ENCODE data around the gene HDAC9.
A peak's percentile ranks its signal among the peaks of the same experiment; 100 is the strongest.

HDAC9 gene

GRCh38 chr7:18663321-18663720 is 167.8 kb downstream of the HDAC9 start:
- DNase-seq (ENCODE audit: low spot score), result no peak

GRCh38 chr7:18666107-18666728 is 170.7 kb downstream of the HDAC9 start:
- peak; percentile 25 for DNase-seq (ENCODE audit: low spot score)

GRCh38 chr7:18667466-18667865 is 171.9 kb downstream of the HDAC9 start:
- DNase-seq (ENCODE audit: low spot score), result peak; percentile 6

DNA sequence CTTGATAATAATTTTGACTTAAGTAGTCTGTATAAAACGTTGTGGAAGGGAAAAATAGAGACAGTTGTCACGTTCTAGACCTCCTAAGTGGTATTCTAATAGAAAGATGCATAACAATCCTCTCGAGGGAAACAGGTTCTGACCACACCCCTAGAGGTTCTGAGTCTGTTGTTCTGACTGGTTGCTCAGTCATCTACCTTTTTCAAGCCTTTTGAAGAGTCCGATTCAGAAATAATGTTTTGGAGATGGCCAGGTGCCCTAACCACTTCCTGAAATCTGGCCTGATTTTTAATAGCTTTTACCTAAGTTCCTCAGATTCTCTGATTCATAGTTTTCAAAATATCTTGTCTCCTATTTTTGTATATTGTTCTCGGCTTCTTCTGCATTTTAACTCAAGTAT is 175.6 kb downstream of the HDAC9 start:
- DNase-seq (ENCODE audit: low spot score), result no peak

- DNase-seq (ENCODE audit: low spot score), result no peak
Measured at GRCh38 chr7:18675579-18675978, 180.0 kb downstream of the HDAC9 start.

DNA sequence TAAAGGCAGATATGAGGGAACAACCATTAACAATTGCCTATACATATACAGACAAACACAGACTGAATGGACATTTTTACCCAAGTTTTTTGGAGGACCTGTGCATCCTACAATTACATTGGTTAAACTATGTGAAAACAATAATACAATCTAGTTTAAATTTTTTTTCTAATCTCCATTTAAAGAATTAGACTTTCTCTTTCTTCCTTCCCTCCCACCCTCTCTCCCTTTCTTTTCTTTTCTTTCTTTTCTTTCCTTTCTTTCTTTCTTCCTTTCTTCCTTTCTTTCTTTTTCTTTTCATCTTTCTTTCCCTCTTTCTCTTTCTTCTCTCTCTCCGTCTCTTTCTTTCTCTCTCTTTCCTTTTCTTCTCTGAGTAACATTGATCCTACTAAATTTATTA is 183.7 kb downstream of the HDAC9 start:
- no peak for DNase-seq (ENCODE audit: low spot score)

- no peak for DNase-seq (ENCODE audit: low spot score)
Measured at GRCh38 chr7:18680576-18680975, 185.0 kb downstream of the HDAC9 start.

DNA sequence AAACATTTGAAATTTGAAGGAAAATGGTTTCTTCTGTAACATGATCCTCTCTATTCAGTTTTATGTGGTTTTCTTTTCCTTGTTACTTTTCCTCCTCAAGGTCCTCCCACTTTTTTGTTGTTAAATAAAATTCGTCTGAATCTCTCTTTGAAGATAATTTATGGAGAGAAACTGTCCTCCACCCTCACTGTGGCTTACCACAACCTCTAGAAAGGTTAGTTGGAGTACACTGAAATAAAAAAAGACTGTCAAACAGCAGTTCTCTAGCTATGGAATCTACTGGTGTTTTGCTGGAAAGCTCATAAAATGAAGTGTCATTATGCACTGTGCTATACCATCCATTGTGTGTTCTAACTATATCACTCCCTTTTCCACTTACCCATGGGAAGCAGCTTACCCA is 189.4 kb downstream of the HDAC9 start:
- no peak for DNase-seq (ENCODE audit: low spot score)

DNA sequence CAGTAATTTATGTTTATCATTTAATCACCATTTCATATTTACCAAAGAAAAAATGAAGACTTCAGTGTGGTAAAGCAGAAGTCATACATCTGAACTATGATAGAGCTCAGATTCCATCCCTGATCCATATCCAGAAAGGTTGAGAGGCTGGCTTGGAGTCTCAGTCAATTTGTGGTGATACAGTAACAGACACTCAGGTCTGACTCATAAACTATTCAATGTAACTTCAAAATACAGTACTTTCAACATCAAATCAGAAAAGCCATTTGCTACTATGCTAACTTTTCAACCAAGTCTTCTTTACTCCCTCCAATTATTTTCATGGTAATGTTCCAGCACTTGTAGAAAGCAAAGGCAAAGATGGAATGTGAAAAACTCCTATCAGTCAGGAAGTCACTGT is 190.4 kb downstream of the HDAC9 start:
- DNase-seq (ENCODE audit: low spot score), result no peak

- DNase-seq (ENCODE audit: low spot score), result no peak
Measured at GRCh38 chr7:18689551-18689950, 194.0 kb downstream of the HDAC9 start.

DNA sequence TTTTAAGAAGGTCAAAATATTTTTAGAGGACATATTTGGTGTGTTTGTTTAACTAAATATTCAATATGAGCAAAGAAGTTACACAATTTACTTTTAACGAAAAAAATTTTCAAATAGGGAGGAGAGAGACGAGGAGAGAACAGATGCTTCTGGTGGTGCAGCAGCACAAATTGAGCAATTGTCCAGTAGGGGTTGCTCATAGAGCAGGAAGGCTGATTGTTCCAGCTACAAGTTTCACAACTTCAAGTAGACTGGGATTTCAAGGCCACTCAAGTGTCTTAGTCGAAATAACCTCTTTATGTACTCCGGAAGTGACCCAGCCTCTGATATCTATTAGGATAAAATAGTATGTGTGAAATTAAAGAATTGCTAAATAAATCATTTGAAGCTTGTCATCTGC is 197.9 kb downstream of the HDAC9 start:
- DNase-seq (ENCODE audit: low spot score), result peak; percentile 22

GRCh38 chr7:18693816-18694215 is 198.3 kb downstream of the HDAC9 start:
- DNase-seq (ENCODE audit: low spot score), result no peak

GRCh38 chr7:18694484-18694883 is 198.9 kb downstream of the HDAC9 start:
- DNase-seq (ENCODE audit: low spot score), result no peak

DNA sequence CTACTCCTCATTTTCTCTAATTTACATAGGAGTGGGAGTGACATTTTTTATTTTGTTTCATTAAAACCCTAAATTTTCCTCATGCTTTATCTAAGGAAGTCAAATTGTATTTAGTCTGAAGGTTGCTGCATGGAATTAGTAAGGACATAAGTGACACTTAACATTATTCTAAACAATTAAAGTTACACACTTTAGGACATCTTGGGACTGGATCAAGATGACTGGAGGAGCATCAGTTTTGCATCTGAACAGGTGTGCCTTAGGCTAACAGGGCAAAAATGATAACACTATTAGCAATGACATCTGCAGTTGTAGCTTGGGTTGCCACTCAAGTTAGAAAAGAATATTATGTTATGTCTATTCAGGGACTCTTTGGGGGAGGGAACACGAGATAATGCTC is 199.4 kb downstream of the HDAC9 start:
- DNase-seq (ENCODE audit: low spot score), result no peak

DNA sequence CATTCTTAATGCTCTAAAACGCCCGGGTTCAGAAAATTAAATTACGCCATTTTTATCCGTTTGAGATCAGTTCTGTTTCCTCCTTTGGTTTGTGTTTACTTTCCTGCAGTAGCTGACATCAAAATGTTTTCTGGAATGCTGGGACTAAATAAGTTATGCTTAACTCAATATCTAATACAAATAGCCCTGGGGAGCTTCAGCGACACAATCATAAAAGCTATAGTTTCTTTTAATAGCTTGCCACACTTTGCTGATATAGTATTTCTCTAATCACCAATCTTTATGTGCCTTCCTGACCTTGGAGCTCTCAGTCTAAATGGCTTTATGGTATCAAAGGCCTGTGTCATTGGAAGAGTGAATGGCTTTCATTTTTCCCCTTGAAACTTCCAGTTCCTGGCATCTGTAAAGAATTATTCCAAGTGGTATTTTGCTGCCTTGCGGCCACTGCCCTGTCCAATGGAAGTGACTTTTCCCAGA is 202.7 kb downstream of the HDAC9 start:
- no peak for DNase-seq (ENCODE audit: low spot score)

- no peak for DNase-seq (ENCODE audit: low spot score)
Measured at GRCh38 chr7:18700147-18700546, 204.6 kb downstream of the HDAC9 start.

DNA sequence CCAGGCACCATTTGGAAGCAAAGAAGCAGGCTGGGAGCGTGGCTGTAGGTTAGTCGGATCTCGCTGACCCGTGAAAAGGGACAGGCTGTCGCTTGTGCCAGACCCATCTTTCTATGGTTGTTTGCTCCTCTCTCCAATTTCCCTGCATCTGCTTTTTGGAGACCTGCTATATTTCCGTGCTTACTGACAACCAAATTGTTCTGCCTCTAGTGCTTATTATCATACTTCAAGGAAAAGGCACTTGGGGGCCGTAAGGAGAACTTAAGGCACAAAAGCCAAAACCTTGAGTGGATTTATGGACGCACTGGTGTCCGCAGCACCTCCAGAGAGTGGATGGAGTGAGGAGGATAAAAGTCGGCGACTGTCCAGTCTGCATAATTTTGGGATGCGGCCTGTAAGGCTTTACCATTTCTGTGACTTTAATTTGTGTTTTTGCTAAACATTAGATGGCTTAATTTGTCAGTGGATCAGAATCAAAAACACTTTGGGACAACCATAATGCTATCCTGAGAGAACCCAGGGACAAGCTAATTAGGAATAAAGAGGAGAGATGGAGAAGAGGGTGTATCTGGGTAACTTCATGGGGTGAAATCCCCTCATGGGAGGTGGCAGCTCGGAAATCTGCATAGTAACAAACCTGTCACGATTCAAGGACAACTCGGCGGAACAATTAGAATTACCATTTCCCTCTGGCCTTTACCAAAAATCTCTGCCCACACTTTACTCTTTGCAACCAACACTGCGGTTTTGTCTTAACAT is 206.7 kb downstream of the HDAC9 start:
- no peak for DNase-seq (ENCODE audit: low spot score)

DNA sequence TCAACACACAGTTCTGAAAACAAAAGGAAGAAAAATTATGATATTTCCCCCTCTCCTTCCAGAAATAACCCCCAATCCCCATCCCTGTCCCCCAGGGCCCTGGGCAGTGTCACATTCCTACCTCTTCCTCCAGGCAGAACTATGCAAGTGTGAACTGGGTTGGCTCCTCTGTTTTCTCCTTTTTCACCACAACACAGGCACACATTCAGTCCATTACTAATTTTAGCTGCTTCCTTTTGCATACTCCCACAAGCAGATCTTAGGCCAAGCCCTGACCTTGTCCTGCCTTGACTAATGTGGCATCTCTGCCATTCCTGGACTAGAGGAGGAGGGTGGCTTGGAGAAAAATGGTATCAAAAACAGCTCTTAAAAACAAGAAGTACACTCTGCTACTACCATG is 208.1 kb downstream of the HDAC9 start:
- no peak for DNase-seq (ENCODE audit: low spot score)

DNA sequence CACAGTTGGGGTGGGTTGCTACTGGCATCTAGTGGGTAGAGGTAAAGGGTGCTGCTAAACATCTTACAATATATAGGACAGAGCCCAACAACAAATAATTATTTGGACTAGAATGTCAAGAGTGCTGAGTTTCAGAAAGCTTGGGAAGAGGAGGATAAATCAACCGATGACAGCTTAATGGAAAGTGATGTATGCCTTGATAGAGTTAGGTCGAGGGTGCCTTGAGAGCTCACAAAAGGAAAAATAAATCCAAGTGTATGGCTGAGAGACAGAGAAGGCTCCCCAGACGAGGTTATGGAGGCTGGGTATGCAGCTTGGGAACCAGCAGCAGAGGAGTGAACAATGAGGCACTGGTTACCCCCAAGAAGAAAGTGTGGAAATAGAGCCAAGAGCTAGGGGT is 211.1 kb downstream of the HDAC9 start:
- DNase-seq (ENCODE audit: low spot score), result no peak

DNA sequence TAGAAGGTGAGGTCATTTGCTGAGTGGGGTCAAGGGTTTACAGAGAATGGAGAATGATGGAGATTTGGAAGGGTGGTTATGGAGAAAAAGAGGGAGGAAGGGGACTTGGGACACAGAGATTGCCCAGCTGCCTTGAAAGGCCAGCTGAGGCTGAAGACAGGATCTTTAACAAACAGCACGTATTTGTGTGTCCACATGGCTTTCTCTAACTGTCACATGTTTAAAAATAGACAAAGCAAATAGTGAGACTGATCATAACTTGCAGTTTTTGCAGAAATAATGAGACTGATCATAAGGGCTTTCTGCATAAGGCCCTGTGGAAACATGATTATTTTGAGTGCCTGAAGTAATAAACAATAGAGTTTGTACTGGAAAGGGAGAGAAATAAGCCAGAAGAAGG is 212.7 kb downstream of the HDAC9 start:
- no peak for DNase-seq (ENCODE audit: low spot score)

DNA sequence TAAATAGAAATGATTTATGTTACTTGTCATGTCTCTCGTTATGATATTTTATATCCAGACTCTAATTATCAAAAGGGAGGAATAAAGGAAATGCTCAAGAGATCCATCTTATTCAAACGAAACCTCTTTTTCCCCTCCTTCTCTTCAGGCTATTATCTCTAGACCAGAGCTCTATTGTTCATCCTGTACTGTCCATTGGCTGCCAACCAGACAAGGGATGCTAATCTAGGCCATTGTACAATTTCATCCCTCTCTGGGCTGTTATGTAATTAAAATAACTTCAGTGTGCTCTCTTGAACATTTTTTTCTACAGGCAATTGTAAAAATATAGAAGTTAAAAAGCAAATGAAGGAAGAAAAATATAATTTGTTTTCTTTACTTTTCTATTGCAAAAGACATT is 220.4 kb downstream of the HDAC9 start:
- no peak for DNase-seq (ENCODE audit: low spot score)

GRCh38 chr7:18721429-18721828 is 225.9 kb downstream of the HDAC9 start:
- no peak for DNase-seq (ENCODE audit: low spot score)

- no peak for DNase-seq (ENCODE audit: low spot score)
Measured at GRCh38 chr7:18724318-18724717, 228.8 kb downstream of the HDAC9 start.
